ENCODE data around the gene MYRF. TPM values are rescaled to one million over a fixed set of nuclear protein-coding genes. Genes with fewer than 3 reads are reported as not detected.

The MYRF gene
- total RNA-seq, 2 donors from 2014 or later: 33.2 to 47.5 TPM

- ATAC-seq (no peak), DNase-seq (no peak)
- no peak for TF ChIP-seq CTCF (IDR thresholded peaks at IDR 0.05)
- TF ChIP-seq POLR2A (IDR thresholded peaks at IDR 0.05): no peak
- Histone ChIP-seq H3K36me3 (replicated peaks in 1 of 2; ENCODE audit: insufficient read depth in 1 of 2, low read depth in 2 of 2) (no peaks in the 10 kb centered on the region), H3K27me3 (no peaks in the 10 kb centered on the region), H3K4me3 (no peak overlapping the region), H3K4me1 (no peaks in the 10 kb centered on the region), H3K9me3 (no peaks in the 10 kb centered on the region), H3K27ac (no peak overlapping the region)
- WGBS, 2 donors: 63 to 78% methylated on average over 6 of the region's 6 CpGs
- intact Hi-C loops (cut with DNase I): no loop called here
These were observed 40.9 kb upstream of the MYRF start for GRCh38 chr11:61711498-61711897.

GRCh38 chr11:61712314-61712713, 40.1 kb upstream of the MYRF start:
- ATAC-seq: no peak
- WGBS, 2 donors: 88 to 89% methylated on average over 11 to 12 of the region's 12 CpGs
- no peaks in the 10 kb centered on the region for H3K36me3 ChIP-seq (replicated peaks in 1 of 2; ENCODE audit: insufficient read depth in 1 of 2, low read depth in 2 of 2)
- no peak for DNase-seq
- H3K9me3 ChIP-seq: no peaks in the 10 kb centered on the region
- H3K4me3 ChIP-seq: no peak overlapping the region
- intact Hi-C loops (cut with DNase I): no loop called here
- no peaks in the 10 kb centered on the region for H3K27me3 ChIP-seq
- H3K27ac ChIP-seq: no peak overlapping the region
- no peaks in the 10 kb centered on the region for H3K4me1 ChIP-seq
- TF ChIP-seq CTCF (IDR thresholded peaks at IDR 0.05) (no peak), POLR2A (IDR thresholded peaks at IDR 0.05) (no peak)

GRCh38 chr11:61712846-61713245, 39.6 kb upstream of the MYRF start:
- DNase-seq: no peak
- Histone ChIP-seq H3K27me3 (no peaks in the 10 kb centered on the region), H3K9me3 (no peaks in the 10 kb centered on the region), H3K4me1 (no peaks in the 10 kb centered on the region), H3K4me3 (no peak overlapping the region), H3K27ac (no peak overlapping the region), H3K36me3 (replicated peaks in 1 of 2; ENCODE audit: insufficient read depth in 1 of 2, low read depth in 2 of 2) (no peaks in the 10 kb centered on the region)
- WGBS, 2 donors: 92 to 97% methylated on average over 6 of the region's 6 CpGs
- ATAC-seq: no peak
- intact Hi-C loops (cut with DNase I): no loop called here
- no peak for TF ChIP-seq POLR2A (IDR thresholded peaks at IDR 0.05)
- no peak for TF ChIP-seq CTCF (IDR thresholded peaks at IDR 0.05)

- no peak overlapping the region for H3K4me3 ChIP-seq
- no peaks in the 10 kb centered on the region for H3K27me3 ChIP-seq
- no peak for TF ChIP-seq CTCF (IDR thresholded peaks at IDR 0.05)
- no peak for TF ChIP-seq POLR2A (IDR thresholded peaks at IDR 0.05)
- intact Hi-C loops (cut with DNase I): no loop called here
- ATAC-seq: no peak
- H3K9me3 ChIP-seq: no peaks in the 10 kb centered on the region
- H3K4me1 ChIP-seq: no peaks in the 10 kb centered on the region
- WGBS, 2 donors: 68 to 73% methylated on average over 3 to 9 of the region's 9 CpGs
- no peak overlapping the region for H3K27ac ChIP-seq
- DNase-seq: no peak
- H3K36me3 ChIP-seq (replicated peaks in 1 of 2; ENCODE audit: insufficient read depth in 1 of 2, low read depth in 2 of 2): no peaks in the 10 kb centered on the region
These were observed 39.0 kb upstream of the MYRF start for GRCh38 chr11:61713464-61713863.

- intact Hi-C loops (cut with DNase I): no loop called here
- H3K4me1 ChIP-seq: no peaks in the 10 kb centered on the region
- DNase-seq (no peak), ATAC-seq (no peak)
- TF ChIP-seq CTCF (IDR thresholded peaks at IDR 0.05) (no peak), POLR2A (IDR thresholded peaks at IDR 0.05) (no peak)
- no peaks in the 10 kb centered on the region for H3K9me3 ChIP-seq
- no peaks in the 10 kb centered on the region for H3K36me3 ChIP-seq (replicated peaks in 1 of 2; ENCODE audit: insufficient read depth in 1 of 2, low read depth in 2 of 2)
- H3K27me3 ChIP-seq: no peaks in the 10 kb centered on the region
- H3K4me3 ChIP-seq: no peak overlapping the region
- 50 to 80% methylated on average over 4 to 5 of the region's 5 CpGs for WGBS, 2 donors
- H3K27ac ChIP-seq: no peak overlapping the region
These were observed 38.5 kb upstream of the MYRF start for GRCh38 chr11:61713906-61714305.
